Measurements from ENCODE around the gene TBC1D21.
A peak's percentile ranks its signal among the peaks of the same experiment; 100 is the strongest.

Gene TBC1D21, protein sequence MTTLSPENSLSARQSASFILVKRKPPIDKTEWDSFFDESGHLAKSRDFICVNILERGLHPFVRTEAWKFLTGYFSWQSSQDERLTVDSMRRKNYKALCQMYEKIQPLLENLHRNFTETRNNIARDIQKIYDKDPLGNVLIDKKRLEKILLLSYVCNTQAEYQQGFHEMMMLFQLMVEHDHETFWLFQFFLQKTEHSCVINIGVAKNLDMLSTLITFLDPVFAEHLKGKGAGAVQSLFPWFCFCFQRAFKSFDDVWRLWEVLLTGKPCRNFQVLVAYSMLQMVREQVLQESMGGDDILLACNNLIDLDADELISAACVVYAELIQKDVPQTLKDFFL

DNA sequence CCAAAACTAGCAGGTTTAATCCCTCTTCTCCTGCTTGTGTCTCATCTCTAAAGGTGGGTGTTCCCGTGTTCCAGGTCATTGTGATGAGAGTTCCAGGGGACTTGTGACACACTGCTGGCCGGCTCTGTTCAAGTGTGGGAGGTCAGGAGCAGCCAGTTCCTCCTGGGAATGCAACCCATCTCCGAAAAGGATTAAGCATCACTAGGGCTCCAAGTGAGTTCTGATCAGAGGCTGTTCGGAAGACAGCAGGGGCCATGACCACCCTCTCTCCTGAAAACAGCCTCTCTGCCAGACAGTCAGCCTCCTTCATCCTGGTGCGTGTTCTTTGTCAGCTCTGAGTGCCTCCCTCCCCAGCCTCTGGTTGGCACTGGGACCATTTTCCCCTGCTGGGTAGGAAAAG is at the start of gene TBC1D21:
TSS of gene TBC1D21 (plus strand) at position 109 of the 400 bp plus-strand sequence. CDS start at position 255, 146 bp downstream.
- no peak for DNase-seq (ENCODE audit: low read depth, low spot score)

DNA sequence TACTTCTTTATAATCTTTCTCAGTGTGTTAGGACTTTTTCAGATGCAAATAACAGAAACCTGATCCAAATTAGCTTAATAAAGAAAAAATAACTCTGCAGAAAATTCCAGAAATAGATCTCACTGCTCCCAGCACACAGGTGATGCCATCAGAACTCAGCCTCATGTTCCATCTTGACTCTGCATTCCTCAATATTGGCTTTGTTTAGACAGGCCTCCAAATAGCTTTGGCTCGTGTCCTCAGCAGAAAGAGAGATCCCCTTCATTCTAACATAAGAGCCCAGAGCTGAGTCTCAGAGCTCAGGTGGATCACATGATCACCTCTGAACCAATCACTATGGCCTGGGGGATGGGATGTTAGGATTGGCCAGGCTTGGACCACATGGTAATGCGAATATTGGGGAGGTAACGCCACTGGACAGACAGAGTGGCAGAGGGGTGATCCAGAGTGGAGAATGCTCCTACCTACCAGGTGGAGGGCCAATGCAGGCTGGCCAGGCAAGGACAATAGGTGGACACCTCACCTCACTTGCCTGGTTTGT is 46.6 kb upstream of the TBC1D21 start:
- no peak for DNase-seq (ENCODE audit: low read depth, low spot score)

DNA sequence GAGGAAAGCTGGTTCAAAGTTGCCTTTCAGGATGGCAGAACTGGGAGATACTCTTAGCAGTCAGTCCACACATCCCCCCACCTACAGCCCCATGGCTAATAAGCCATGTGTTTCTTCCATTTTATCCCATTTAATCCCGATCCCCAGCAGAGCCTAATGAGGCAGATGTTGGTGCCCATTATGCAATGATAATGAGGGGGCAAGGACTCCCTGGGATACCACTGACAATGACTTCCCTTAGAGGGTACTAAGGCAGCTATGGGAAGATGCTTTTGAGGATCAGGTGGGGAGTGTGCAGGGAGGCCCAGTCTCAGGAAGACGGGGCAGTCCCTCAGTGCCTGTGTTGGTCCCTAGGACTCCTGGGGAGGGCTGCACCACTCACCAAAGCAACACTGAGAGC is 43.8 kb upstream of the TBC1D21 start:
- DNase-seq (ENCODE audit: low read depth, low spot score) = no peak

DNA sequence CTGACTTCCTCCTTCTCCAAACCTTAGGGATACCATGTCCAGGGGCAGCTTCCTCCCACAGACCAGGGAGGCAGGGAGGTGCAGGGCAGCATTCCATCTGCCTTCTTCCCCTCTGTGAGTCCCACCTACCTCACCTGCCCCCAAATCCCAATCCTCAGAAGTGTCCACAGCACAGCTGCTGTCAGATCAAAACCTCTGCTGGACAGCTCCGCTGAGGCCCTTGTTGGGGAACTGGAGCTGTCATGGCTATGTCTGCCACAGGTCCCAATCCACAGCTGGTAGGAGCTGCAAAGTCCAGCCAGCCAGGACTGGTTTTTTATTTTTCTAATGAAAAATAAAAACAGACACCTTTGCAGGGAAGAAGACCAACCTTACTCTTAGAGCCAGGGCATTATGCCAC is 40.7 kb upstream of the TBC1D21 start:
- peak; percentile 22 for DNase-seq (ENCODE audit: low read depth, low spot score)

DNA sequence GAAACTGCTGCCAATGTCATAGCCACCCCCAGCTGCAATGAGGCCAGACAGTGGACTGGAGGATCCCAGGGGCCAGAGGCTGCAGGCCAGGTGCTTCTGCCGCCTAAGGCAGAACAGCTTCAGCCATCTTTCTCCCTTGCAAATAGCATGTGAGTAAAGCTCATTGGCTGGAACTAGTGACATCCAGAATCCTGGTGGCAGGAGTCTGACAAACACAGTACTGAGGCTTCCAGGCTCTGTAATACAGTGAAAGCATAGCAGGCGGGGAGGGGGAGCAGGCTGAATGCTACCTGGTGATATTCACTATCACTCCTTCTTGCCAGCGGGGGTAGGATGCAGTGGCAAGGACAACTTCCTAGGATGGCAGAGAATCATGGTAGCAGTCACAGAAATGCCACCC is 36.5 kb upstream of the TBC1D21 start:
- DNase-seq (ENCODE audit: low read depth, low spot score) = no peak

DNA sequence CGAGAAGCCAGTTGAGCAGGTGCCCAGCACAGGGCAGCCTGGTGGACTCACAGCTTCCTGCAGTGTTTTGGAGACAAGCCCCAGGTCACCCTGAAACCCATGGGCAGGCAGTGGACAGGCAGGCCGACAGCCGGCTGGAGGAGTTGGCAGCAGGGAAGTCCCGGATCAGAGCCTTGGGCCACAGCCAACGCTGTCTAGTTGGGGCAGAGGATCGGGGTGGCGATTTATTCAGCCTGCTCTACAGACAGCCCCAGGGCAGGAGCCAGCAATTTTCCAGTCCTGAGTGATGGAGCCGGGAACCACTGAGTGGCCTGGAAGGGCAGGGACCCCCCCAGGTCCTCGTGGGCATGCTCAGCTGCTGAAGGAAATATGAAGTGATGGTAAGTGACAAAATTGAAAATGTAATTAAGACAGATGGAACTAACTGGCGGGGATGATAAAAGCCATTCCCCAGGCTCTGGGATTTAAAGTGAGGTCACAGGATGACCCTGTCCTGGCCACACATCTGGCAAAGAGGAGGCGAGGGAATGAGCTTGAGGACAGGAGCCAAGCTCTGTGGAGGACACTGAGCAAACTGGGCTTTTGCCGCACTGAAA is 34.4 kb upstream of the TBC1D21 start:
- peak; percentile 35 for DNase-seq (ENCODE audit: low read depth, low spot score)

DNA sequence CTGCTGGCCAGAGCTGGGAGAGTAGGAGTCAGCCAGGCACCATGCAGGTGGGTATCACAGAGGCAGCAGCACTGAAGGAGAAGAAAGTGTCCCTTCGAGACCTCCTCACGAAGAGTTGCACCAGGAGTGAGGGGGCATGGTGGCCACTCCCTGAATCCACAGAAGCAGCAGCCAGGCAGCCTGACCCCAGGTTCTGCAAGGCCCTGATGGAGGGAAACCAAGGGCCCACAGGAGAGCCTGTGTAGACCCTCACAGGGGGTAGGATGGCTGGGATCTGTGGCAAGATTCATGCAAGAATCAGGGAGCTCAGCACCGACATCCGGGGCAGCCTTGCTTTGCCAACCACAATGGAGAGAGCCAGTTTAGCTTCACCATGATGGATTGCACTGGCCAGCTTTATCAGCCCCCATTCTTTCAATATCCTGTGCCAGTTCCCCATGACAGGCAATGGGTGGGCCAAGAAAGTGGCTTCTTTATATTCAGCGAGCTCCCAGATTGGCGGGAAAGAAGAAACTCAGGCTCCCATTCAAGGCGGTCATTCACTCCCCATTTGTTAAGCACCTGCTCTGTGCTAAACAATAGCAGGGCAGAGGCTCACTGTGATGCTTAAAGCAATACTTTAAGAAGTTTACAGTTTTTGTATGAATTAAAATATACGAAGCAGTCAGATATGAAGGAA is 33.5 kb upstream of the TBC1D21 start:
- no peak for DNase-seq (ENCODE audit: low read depth, low spot score)

DNA sequence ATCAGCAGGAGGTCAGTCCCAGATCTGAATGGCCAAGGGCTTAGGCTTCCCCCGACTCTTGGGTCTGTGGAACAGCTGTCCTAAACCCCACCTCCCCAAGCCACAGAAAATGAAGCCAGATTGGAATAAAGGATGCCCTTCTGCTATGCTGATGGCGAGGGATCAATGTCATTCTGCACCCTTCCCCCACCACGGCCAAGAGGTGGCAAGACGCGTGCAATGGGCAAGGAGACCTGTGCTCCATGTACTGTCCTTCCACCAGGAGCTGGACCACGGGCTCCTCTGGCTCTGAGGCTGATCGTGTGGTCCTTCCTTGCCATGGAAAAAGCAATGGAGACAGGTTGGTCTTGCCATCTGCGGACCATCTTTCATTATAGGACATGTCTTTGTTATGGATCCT is 32.6 kb upstream of the TBC1D21 start:
- no peak for DNase-seq (ENCODE audit: low read depth, low spot score)

DNA sequence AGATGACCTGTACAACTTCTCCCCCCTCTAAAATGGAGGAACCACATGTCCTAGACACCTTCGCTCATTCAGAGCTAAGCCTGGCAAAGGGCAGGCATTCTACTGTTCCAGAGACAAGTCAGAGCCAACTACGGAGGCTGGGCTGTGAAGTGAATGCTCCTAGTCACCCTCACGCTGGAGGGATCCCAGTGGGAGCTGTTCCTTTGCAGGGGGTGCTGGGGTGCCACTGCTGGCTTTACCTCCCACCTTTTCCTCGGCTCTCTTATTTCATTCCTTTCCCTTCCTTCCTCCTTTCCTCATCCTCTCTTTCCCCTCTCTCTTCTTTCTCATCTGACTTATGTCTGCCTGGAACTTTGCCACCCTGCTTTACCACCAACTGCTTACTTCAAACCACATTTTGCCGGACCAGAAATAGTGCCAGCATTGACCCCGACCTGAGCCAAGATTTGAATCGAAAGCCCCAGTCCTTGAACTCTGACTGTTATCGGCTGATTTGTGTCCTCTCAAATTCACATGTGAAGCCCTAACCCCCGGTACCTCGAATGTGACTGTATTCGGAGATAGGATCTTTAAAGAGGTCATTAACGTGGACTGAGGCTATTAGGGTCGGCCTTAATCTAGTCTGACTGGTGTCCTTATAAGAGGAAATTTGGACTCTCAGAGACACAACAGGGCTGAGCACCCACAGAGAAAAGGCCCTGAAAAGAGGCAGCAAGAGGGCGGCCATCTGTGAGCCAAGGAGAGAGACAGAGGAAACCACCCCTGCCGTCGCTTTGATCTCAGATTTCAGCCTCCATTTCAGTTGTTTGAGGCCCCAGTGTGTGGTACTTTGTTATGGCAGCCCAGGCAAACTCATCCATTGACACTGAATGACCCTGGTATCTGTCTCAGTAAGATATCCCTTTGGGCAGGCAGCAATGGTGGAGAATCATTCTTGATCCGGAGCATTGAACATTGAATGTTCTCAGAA is 31.3 kb upstream of the TBC1D21 start:
- peak; percentile 25 for DNase-seq (ENCODE audit: low read depth, low spot score)

DNA sequence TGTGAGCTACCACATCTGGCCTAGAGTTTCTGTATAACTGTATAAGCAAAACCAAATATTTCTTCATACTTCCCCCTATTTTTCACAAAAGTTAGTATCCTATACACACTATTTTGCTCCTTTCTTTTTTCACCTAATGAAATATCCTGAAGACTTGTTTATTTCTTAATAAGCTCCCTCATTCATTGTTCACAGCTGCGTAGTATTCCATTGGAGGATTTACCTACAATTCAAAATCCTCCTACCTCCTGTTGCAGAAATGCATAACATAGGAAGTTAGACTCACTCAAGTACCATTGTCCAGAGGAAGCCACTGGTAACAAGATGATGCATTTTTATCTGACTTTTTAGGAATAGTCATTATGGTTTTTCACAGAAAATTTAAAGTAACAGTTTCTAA is 29.6 kb upstream of the TBC1D21 start:
- no peak for DNase-seq (ENCODE audit: low read depth, low spot score)

DNA sequence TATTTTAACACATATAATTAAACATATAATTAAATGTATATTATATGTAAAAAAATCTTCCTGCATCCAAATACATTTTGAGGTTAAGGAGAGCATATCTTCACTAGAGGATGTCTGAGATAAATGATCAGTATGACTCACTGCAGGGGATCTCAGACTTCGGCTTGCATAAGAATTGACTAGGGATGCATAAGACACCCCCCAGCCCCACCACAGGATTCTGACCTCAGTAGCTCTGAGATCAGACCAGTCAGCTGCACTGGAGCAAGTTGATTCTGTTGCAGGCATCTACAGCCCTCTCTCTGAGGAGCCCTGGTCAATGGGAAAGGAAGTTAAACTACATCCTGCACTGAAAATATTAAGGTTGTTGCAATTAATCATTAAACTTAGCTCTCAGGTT is 29.0 kb upstream of the TBC1D21 start:
- DNase-seq (ENCODE audit: low read depth, low spot score) = peak; percentile 3

DNA sequence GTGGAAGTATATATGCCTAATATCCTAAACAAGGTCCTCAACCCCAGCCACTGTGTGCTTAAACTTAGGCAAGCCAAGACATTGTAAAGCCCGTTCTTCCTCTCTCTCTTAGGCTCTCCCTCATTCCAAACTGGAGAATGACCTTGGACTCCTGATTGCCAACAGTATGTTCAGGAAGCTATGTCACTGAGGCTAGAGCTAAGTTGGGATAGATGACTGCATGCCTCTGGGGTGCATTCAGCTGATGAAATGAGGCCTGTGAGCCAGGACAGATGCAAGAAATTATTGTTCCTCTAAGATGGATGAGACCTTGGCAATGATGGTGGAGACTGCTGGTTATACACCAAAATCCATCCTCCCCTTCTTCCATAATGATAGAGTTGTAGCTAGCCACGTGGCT is 27.9 kb upstream of the TBC1D21 start:
- no peak for DNase-seq (ENCODE audit: low read depth, low spot score)

DNA sequence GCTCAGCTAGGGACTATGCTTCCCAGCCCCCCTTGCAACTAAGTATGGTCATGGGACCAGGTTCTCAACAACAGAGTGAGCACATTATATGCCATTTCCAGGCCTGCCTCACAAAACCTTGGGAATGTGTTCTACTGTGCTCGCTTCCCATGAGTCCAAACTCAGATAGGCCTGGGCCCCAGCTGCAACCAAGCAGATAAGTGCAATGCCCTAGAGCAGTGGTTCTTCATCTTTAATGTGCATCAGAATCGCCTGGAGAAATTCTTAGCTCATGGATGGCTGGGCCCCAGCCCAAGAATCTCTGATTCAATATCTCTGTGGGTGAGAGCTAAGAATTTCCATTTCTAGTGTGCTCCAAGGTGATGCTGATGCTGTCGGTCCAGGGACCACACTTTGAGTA is 27.5 kb upstream of the TBC1D21 start:
- DNase-seq (ENCODE audit: low read depth, low spot score) = no peak

DNA sequence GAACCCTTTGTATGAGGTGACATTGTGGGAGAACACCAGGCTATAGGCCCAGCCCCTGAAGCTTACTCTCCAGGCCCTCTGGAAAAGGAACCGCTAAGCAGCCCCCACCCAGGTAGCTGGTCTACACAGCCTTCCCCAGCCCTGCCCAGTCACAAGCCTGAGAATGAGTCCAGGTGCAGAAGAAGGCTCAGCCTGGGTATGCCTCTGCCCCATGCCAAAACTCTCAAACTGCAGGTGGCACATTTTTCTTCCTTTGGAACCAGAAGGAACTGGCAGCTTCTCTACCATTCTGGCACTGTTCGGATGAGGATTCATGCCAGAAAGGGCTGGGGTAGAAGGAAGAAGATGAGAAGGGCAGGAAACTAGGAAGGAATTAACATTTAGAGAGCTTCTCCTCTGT is 23.7 kb upstream of the TBC1D21 start:
- no peak for DNase-seq (ENCODE audit: low read depth, low spot score)

DNA sequence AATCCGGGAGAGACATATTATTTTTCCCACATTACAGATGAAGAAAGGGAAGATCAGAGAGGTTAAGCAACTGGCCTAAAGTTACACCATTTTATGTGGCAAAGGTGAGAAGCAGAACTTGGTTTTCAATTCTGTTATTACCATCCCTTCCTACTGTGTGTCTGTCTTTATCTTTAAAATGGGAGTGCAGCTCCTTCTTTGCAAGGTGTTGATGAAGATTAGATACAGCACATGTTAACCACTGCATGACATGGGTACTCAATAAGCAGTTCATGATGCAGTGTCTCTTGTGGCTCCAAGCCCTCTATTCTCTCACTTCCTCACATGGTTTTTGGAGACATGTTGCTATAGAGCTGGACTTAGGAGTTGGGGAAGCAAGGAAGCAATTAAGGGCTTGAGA is 23.1 kb upstream of the TBC1D21 start:
- no peak for DNase-seq (ENCODE audit: low read depth, low spot score)

DNA sequence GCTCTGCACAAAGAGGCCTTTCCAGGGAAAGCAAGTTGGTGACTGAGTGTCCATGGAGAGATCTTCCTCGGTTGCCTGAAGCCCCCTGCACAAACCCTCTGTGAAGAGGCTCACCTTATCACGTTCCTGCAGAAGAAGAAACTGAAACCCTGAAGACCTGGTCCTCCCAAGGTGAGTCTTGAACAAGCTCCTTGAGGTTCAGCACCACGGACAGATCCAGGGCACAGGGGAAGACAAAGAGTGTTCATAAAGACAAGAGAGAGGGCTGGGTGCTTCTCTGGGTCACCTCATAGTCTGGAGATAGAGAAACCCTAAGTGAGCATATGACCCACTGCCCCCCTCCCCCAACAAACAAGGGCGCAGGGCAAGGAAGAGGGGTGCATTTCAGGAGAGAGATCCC is 21.7 kb upstream of the TBC1D21 start:
- DNase-seq (ENCODE audit: low read depth, low spot score) = peak; percentile 82

DNA sequence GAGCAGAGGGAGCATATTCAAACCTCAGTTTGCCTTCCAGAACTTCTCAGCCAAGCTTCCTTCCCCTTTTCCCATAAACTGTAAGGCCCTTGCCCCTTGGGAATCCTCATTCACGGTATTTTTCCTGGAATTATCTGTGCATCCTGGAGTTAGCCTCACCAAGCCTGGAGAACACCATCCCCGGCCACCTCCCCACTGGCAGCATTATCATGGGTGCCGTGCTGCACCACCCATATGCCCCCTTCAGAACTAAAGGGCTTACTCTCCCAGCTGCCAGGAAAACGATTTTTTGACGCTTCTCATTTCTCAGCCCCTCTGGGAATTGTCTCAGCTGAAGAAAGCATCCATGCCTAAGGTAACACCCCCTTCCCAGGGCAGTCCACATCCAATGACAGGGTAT is 20.9 kb upstream of the TBC1D21 start:
- DNase-seq (ENCODE audit: low read depth, low spot score) = no peak

DNA sequence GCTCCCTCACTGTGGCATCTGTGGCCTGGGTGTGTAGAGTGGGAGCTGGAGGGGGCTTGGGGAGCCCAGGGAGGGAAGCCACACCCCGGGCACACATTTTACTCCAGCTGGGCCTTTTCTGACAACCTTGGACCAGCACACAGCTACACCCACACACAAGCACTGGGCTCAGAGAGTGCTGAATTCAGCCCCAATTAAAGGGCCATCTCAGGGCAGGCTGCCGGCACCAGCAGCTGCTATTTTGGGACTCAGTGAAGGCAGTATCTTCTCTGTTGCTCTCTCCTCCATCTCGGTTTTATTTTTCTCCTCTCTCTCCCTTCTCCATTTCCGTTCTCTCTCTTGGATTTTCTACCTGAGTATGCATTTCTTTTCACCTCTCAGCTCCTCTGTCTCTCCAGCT is 19.1 kb upstream of the TBC1D21 start:
- DNase-seq (ENCODE audit: low read depth, low spot score) = no peak

DNA sequence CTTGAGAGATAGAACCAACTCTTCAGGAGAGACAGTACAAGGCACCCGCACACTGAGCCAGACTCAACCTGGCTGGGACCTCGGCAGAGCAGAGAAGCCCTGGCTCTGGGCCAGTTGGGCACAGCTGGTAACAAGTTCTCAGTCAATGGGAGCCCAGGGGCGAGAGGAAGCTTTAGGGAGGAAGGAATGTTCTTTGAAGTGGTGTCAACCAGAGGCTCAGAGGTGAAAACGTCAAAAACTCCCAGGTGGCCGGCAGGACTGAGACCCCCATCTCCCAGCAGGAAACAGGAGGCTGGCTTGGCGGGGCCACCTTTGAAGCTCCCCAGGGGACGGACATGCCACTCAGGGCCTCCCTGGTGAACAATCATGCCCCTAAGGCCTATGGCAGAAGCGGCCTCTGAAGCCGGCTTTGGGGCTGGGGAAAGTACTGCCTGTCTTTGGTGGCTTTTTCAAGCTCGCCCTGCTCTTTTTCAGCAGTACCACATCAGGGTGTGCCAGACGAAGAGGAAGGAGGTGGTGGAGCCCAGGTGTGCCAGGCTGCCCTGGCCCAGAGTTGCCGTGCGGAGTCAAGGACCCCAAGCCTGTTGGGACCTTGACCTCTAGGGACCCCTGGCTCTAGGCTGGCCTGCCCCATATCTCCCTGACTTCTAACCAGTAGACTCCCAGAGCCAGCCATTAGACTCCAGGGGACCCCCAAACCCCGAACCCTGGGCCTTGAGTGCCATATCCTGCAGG is 16.7 kb upstream of the TBC1D21 start:
- no peak for DNase-seq (ENCODE audit: low read depth, low spot score)

DNA sequence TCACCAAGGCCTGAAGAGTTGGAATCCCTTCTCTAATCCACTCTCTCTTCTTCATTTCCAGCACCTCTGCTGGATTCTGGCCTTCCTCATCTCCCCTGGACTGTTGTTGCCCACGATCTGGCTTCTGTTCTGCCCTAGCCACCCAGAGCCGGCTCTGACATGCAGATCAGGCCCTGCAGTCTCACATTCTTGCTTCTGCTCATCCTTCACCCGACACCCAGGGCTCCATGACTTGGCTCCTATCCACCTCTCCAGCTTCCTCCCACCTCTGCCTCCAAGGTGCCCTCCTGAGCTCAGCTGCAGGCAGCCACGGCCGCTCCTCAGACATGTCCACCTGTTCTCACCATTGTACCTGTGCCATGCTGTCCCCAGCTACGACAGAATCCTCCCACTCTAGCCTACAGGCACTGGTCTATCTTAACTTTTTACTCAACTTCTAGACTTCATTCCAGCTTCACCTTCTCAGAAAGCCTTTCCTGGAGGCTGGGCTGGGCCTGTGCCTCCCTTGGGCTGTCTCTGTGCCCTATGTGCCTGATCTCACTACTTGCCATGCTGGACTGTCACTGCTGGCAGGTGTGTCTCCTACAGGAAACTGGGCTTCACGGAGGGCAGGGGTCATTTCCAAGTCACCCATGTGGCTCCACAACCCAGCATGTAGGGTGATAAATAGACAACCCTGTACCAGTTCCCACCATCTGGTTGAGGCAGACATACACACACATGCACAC is 16.0 kb upstream of the TBC1D21 start:
- no peak for DNase-seq (ENCODE audit: low read depth, low spot score)
